GM18868 (cell line): Measurements from ENCODE around the gene NBEAL2.
"Not testable (repeated sequence)": the region's sequence is repeated elsewhere in the genome, so short reads cannot be mapped to it uniquely, and the experiment has no call there.

Experiments
- ATAC-seq: cut with Tn5 transposase; IDR thresholded peaks from one replicate; pipeline ENCODE4 v1.9.1; 2021; ENCODE audit warnings: mild to moderate bottlenecking, moderate library complexity; ENCODE audit not compliant: unreplicated experiment

Gene NBEAL2

DNA sequence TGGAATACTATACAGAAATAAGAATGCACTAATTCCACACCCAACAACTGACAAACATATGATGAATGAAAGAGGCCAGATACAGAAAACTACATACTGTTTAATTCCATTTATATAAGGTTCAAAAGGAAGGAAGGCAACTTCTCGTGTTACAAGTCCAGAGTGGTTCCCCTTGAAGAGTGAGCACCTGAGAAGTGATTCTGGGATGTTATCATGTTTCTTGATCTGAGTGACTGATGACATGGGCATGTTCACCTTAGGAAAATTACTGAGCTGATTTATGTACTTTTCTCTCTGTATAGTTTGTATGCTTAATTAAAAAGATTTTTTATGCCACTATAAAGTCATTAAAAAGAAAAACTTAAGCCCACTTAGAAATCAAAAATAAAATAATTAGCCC lies 16.5 kb upstream of the NBEAL2 start:
- ATAC-seq: no peak

DNA sequence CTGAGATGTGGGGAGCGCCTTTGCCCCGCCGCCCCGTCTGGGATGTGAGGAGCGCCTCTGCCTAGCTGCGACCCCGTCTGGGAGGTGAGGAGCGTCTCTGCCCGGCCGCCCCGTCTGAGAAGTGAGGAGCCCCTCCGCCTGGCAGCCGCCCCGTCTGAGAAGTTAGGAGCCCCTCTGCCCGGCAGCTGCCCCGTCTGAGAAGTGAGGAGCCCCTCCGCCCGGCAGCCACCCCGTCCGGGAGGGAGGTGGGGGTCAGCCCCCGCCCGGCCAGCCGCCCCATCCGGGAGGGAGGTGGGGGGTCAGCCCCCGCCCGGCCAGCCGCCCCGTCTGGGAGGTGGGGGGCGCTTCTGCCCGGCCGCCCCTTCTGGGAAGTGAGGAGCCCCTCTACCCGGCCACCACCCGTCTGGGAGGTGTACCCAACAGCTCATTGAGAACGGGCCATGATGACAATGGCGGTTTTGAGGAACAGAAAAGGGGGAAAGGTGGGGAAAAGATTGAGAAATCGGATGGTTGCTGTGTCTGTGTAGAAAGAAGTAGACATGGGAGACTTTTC lies 15.4 kb upstream of the NBEAL2 start:
- ATAC-seq: not testable (repeated sequence)

DNA sequence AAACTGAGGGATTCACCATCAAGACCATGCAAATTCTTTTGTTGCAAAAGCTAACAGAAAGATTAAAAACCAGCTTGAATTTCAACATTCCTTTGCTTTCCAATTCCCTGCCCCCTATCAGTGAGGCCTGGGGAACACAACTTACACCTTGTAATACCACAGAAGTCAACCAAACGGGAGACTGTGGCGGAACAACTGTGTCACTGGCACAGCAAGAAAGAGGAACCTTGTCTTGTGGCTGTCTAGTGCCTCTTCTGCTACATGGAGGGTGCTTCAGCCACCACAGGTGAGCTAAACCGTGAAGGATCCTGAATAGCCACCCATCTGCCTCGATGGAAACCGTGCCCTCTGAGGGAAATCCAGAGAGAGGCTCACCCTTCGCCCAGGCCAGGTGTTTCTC lies 14.3 kb upstream of the NBEAL2 start:
- no peak for ATAC-seq

DNA sequence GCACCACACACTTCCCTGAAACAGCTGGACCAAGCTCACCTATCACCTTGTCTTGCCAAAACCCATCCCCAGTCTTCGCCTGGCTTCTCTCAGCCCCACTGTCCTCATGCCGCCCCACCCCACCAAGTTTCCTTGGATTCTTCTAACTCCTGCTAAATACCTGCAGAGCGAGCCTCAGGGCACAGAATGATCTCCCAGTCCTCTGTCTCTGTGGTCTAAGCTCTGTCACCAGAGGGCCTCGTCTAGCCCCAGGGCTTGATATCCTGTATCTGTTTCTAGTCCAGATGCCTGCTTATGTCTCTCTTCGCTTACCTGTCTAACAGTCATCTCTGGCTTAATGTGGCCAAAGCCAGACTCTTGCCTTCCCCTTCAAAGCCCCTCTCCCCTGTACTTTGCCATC lies 12.7 kb upstream of the NBEAL2 start:
- no peak for ATAC-seq

DNA sequence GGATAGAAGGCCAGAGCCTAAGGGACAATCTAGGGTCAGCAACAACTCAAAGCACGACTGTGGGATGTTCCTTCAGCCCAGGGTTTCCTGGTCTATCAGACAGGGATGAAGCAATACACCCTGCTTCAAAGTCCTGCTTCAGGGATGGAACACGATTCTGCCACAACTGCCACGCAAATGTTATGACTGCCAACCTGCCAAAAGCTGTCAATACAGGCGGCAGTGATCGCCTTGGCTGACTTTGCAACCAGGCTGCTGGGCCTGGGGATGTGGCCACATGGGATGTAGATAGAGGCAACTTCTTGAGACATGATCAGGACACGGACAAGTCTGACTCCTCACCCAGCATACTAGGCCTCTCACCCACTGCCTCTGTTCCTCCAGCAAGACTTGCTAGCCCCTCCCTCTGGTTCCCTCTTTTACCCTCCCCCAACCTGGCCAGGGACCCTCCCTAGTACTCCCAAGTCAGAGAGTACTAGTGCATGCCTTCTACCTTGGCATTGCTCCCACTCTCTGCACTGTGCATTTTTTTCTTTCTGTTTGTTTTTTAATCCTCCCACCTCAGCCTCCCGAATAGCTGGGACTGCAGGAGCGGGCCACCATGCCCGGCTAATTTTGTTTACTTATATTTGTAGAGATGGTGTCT lies 10.6 kb upstream of the NBEAL2 start:
- ATAC-seq: no peak

DNA sequence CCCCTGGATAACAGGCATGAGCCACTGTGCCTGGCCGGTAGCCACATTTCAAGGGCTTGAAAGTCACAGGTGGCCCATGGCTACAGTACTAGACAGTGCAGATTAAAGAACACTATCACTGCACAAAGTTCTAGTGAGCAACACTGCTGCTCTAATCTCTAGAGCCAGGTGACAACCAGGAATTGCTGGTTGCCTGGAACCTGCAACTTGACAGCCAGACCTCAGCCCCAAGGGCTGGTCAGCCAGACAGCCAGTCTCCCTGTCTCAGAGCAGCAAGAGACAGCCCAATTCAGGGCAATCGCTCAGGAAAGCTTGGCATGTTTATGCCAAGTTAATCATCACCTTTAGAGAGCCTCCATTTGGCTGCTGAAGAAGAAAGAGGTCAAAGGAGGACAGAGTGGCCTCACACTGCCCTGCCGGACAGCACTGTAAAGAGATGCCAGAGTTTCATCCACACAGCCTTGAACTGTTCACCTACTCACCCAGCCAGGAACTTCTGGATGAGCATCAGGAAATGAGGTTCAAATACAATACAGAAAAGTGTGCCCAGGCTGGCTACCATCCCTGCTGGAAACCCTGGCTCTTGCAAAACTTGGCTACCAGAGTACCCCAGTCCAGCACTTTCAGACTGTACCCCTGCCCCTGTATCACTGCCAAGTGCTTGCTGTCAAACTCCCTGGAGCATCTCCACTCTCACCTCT lies 8.9 kb upstream of the NBEAL2 start:
- ATAC-seq: no peak

DNA sequence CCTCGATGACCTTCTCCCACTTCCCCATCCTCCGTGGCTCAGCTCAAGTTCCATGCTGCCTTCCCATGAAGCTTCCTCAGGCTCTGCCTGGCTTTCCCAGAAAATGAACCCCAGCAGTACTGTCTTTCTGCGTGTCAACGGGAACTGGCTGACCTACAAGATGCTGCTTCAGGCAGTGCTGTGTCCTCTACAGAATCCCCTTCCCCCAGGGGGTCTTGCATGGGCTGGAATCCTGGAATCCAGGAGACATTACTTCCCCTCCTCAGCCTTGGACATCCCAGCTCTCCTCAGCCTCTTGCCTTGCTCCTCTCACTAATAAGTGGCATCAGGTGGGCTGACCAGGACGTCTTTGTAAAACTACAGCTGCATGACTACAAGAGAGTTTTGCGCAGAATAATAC lies 8.3 kb upstream of the NBEAL2 start:
- ATAC-seq: no peak

DNA sequence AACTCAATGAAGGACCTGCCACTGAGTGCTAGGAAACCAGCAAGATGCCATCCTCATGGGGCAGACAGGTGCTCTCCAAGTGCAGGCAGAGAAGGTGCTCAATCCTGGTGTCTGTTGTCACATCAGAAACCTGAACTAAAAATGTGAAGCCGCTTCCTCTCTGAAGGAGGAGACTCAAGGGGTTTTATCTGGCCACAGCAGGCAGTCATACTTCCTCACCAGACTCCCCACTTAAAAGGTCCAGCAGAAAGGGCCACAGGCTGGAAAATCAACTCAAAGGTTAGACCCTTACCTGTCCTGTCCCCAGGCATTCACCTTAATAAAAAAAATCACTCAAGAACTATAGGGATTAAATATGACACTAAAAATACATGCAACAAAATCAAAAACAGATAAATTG lies 7.7 kb upstream of the NBEAL2 start:
- no peak for ATAC-seq

DNA sequence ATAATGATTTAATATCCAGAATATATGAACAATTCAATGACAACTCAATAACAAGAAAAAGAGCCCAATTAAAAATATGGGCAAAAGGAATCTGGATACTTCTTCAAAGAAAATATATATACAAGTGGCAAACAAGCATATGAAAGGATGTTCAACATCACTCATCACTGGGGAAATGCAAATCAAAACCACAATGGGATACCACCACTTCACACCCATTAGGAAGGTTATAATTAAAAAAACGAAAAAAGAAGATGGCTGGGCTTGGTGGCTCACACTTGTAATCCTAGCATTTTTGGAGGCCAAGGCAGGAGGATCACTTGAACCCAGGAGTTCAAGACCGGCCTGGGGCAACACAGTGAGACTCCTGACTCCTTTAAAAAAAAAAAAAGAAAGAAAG lies 7.1 kb upstream of the NBEAL2 start:
- no peak for ATAC-seq

DNA sequence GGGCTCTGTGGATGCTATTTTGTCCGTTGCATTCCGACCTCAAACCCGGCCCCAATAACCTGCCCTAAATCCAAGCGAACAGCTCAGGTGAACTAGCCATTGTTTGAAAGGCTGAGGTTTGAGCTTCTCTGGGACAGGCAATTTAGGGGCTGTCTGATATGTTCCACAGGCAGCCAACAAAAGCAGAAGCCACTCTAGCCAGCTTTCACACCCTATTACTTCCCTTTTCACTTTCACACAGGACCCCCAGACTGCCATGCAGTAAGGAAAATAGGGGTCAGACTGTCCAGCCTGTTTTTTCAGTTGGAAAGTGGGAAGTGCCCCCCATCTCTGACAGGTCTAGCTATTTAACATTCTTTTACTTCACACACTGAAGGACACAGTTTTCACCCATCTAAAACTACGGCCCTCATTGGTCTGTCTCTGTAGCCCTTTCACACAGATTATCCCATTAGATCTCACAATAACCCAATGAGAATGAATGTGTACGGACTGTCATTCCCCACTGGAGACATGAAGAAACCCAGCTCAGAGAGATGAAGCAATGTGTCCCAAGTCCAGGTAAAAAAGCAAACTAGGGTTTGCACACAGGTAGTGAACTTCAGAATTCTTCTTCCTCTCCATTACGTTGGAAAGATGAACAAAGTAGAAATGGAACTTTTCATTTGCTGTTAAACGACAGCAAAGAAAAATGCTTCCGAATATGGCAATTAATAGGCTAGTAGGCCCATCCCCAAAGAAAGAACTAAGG lies 4.9 kb upstream of the NBEAL2 start:
- ATAC-seq: no peak

DNA sequence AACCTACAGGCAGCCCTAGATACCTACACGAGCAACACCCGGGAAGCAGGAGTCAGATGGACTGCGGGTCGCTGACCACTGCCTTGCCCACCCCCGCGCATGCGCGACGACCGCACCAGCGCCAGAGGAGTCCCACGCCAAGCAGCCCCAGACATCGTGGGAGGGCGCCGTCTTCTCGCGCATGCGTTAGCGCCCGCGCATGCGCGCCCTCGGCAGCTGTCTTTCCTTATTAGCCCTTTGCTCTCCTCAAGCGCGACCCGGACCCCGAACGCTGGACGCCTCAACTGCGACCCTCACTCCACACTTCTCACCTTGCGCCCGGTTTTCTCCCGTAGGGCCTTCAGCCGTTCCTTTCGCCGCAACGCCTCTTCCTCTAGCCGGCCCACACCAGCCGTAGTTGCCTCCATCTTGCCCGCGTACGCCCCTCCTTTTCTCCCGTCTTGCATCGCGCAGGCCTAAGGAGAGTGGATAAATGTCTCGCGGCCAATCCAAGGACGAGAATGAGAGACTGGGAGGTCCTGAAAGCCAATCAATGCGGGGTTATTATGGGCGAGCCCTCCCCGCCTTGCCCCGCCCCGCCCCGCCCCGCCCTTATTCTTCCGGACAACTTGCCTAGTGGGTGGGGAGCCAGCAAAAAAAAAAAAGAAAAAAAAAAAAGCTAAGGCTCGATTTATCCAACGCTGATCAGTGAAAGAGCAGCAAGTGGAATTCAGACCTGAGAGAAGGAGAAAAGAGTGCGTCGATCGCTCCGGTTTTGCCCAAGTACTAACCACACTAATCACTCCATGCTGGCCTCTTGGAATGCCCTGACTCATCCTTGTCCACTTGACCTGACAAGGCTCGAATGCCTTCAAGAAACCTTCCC lies 2.9 kb upstream of the NBEAL2 start, which contains the start of gene CCDC12:
Gene CCDC12, minus strand, starts transcription at position 420 of the 865 bp plus-strand sequence. Its CDS starts 13 bp downstream, at position 407.
- ATAC-seq: peak; percentile 67

DNA sequence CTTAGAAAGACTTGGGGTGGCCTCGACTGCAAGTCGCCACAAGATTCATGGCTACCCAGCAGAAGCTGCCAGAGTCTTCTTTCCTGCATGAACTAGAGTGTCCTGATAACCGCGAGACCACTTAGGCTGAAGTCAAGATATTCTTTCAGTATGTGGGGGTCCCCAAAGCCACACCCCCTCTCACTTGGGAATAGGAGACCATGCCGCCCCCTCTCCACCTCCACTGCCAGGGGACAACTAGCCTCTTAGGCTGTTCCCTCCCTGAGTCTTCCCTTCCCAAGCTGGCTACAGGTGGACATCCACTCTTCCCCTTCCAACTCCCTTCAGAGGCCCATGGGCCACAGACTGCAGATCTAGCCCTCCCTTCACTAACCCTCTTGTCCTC lies 1.7 kb upstream of the NBEAL2 start:
- ATAC-seq: no peak

DNA sequence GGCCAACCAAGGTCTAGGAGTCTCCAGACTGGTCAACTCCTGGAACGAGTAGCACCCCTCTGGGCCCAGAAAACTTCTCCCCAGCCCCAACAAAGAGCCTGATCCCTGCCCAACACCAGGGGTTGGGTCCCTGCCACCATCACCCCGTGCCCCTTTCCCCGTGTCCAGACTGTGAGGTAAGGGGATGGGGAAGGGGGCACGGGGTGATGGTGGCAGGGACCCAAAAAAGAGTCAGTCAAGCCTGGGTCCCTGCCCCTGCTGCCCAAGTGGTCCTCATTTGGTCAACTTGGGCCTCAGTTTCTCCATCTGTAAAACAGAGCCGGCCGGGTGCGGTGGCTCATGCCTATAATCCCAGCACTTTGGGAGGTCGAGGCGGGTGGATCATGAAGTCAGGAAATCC lies 1.1 kb upstream of the NBEAL2 start:
- no peak for ATAC-seq

DNA sequence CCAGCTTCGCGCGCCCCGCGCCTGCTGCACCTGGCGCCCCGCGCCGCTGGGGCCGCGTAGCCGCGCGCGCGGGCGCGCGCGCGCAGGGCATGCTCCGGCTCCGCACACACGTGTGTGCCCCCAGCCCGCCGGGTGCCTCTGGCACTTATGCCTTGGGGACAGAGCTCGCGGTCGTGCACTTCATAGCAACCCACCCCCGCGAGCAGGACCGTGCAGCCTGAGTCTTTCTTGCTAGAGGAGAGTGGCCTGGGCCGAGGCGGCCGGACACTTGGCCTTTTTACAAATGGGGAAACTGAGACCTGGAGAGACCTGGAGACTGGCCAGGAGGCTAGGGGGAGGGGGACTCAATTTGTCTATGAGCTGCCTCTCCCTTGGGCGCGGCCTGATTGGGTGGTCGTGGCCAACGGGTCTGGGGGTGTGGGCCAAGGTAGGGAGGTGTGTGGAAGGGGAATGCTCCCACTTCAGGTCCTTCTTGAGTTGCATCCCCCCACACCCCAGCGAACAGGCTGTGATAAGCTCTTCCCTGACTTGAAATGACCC lies 562 bp downstream of the NBEAL2 start:
- ATAC-seq: peak; percentile 12

DNA sequence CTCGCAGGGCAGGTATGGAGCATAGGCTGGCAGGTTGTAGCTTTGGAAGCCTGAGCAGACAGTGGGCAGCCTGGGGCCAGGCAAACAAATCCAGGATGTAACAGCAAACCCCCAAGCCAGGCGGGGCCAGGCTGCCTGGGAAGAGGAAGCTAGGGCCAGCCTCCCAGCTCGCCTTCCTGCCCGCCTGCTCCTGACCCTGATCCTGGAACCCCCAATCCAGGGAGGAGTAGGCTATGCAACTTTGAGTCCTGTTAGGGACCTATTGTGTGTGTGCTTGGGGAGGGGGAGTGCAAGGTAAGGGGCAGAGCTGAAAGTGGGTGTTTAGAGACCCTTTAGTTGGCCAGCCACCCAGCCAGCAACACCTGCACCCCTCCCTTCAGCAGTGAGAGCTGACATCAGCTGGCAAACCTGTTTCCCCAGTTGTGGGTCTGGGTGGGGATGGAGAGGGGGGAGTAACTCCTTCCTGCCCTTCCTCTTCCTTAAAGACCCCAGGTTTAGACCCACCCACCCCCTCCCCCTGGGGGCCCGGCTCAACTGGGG lies 2.5 kb downstream of the NBEAL2 start:
- no peak for ATAC-seq

DNA sequence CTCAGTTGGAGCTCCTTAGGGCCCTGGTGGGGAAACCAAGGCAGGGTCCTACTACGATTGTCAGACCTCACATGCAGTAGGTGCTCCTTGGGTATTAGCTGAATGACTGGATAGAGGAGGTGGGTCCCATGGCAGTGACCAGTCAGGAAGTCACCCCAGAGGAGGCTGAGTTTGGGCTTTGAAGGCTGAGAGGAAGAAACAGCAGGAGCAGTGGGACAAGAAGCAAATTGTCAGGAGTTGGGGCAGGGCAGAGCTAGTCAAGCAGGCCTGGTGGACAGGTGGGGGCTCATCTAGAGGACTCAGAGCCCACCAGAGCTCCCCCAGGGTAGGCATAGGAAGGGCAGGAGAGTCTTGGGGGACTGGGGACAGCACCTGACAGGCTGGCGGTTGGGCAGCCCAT lies 3.1 kb downstream of the NBEAL2 start:
- ATAC-seq: no peak

DNA sequence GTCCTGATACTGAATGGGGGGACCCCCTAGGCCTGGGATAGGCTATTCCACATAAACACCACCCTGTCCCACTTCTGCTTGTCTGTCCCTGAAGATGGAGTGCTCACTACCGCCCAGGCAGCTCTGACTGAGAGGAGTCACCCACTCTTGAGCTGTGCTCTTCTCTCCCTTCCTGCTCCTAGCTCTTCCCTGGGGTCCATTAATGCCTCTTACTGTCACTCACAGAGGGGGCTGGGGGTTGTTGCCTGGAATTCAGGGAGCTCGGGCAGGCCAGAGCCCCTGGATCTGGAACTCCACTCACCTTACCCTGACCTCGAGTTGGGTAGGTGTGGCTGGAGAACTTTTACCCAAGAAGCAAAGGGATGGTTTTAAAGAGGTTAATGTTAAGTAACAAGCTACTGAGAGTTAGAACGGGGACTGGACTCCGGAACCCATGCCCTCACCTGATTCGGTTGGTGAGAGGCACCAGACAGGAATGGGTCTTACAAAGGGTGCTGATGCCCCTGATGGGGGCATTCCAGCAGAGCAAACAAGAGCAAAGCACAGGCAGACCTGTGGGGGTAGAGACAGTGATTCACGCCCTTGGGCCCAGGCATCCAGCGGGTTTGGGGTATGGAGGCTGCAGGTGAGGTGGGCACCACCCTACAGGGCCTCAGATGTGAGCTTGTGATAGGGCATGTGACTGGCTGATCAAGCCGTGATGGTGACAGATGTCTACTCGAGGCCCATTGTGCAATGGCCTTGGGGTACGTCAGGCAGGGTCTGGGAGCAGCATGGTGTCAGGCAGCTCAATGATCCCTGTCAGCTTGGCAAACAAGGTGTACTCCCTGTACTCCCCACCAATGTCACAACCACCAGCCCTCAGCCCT lies 5.4 kb downstream of the NBEAL2 start:
- no peak for ATAC-seq

DNA sequence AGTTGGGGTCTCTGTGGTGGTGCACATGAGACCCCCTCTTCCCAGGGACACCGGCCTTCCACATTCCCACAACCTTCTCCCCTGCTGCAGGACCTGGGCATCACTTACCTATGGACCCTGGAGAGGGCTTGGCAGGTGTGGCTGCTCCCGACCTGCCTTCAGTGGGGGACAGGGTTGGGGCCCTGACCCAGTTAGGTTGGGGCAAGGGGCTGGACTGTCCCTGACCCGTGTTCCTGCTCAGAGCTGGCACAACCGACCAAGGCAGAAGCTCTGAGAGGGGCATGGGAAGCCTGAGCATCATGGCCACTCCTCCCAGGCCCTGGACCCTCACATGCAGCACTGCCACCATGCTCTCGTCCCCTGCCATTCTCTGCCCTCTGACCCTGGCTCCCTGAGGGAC lies 6.1 kb downstream of the NBEAL2 start:
- ATAC-seq: no peak

DNA sequence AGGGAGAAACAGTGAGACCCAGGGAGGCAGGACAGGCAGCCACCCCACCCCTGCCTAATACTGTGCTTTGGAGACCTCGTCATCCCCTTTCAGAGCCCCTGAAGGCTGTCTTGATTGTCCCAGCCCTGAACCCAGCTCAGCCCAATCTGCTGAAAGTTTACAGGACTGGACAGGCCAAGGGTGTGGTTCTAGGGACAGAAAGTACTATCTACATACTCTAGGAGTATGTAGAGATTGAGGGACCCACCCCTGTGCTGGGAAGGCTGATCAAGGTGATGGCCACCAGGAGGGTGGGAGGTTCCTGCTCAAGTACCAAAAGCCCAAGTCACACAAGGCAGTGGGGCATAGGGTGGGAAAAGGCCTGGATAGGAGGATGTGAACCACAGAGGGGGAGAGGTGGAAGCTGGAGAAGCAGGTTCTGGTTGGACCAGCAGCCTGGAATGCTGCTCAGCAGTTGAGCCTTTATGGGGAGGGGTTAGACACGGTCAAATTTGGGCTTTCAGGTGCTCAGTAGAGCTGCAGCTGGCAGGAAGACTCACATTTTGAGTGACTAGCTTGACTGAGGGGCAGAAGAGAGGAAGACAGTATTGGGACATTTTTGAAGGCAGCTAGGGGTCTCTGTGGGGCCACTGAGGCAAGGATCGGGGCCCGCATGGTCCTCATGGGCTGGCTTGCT lies 6.7 kb downstream of the NBEAL2 start:
- ATAC-seq: no peak
